Fibroblast of gingiva (primary cell): ENCODE measurements around the gene USB1.
A peak's percentile ranks its signal among the peaks of the same experiment; 100 is the strongest.

ENCODE experiments used
- DNase-seq: peaks from one replicate; pipeline ENCODE4 v3.0.0-alpha.2; 2011; ENCODE audit warnings: low read depth

USB1 gene

DNA sequence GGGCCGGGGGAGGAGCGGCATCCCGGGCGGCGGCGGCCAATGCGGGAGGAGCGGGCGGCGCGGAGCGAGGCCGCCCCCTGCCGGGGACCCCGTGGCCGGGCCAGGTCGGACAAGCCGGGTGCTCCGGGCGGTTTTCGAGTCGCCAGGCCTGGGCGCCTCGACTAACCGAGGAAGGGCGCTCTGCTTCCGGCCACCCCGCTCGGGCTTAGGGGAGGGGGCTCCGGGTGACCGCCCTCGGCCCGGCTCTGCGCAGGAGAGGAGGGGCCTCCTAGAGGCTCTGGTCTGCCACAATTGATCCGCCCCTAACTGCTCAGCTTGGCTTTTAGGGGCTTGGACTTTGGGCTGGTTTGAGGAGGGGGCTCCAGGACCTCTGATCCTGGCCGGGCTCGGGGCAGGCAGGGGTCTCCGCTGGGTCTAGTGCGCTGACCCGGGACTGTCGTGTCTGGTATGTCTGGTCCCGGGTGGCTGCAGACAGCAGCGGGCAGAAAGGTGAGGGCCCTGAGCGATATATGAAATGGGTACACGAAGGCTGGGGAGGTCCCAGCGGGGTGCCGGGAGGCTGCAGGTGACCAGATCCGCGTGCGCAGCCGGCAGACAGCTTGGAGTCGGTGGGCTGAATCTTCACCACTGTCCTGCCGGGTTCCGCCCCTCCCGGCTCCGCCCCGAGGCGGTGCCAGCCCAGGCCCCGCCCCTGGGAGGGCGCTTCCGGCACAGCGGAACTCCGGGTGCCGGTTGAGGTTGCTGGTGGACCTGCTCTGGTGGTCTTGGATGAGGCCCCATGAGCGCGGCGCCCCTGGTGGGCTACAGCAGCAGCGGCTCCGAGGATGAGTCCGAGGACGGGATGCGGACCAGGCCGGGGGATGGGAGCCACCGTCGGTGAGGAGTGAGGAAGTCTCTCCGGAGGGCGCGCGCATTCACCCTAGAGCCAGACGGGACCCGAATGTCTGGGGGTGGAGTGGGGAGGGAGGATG lies at the start of gene USB1:
USB1 (plus strand) TSS at position 702 of the 971 bp plus-strand sequence; CDS start at position 779, 77 bp downstream.
- peak; percentile 76 for DNase-seq

- DNase-seq: no peak
Measured at GRCh38 chr16:57952909-57953308, 48.3 kb upstream of the USB1 start.

DNA sequence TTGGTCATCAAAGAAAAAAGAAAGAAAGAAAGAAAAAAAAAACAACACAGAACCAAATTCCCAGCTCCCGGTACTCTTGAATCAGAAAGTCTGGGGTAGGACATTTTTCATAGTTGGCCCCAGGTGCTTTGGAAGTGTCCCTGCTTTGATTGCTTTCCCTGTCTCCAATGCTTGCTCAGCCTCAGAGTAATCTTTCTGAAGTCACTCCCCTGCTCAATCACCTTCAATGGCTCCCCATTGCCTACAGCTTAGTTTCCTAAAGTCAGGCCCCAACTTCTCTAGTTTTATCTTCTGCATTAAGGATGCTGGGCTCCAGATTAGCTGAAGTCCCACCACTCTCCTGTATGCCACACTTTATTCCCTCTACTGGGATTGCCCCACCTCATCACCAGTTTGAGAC lies 47.4 kb upstream of the USB1 start:
- no peak for DNase-seq

- DNase-seq: no peak
Measured at GRCh38 chr16:57955572-57956188, 45.5 kb upstream of the USB1 start.

DNA sequence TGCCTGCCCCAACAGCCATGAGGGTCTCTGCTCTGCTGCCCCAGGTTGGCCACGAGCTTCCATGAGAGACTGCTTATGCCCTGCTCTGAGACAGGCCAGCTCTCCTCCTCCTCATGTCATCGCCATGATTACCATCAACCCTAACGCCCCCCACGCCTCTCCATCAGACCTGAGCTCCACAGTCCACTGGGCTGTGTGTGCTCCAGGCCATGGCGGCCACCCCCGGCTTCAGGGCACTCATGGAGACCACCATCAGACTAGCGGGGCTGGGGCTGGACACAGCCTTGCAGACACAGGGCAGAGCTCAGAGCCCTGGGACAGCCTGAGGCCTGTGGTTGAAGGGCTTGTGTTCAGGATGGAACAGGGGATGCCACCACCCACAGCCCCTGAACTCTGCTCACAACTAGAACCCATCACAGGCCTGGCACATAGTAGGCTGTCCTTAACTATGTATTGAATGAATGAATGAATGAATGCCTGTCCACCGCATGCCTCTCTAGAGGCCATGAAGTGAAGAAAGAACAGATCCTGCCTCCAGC lies 44.9 kb upstream of the USB1 start:
- no peak for DNase-seq

- no peak for DNase-seq
Measured at GRCh38 chr16:57956924-57957672, 44.1 kb upstream of the USB1 start.

DNA sequence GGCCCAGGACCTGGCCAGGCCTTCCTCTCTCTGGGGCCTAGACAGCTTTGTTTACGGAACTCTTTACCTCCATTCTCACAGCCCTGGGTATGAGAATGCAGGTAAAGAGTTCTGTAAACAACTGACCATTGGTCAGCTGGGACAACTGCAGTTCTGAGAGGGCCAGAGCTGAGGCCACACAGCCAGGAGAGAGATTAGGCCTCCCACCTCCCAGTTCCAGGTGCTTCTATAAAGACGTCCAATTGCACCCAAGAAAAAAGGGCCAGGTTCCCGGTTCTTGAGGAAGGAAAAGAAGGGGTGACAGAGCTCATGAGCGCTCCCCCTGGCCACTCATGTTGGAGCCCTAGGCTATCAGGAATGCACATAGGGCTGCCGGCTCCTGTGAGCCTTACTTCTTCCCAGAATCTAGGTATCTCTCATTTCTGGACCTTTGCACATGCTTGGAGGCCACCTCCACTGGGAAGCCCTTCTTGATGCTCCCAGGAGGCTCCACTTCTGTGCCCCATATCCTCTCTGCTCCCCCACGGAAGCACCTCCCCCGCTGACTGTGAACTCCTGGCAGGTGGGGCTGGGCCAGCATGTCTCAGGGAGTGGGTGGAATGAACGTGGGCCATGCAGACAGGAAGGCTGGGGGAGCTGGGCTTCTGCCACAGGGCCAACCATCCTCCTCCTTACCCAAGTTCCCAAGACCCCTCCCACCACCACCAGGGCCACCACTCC lies 43.4 kb upstream of the USB1 start:
- no peak for DNase-seq

DNA sequence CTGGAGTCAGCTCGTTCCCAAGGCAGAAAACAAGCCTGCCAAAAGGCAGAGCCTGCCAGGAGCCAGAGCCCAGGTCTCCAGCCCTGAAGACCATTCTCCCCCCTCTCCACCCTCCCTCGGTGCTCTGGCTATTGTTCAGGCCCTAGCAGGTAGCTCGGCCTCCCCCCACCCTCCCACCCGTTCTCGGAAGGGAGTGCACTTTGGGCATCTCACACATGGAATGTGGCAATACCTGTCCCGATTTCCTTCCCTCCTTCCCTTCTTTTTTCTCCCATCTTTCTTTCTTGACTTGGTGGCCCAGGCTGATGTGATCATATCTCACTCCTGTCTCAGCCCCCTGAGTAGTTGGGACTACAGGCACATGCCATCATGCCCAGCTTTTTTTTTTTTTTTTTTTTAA lies 42.7 kb upstream of the USB1 start:
- DNase-seq: no peak

DNA sequence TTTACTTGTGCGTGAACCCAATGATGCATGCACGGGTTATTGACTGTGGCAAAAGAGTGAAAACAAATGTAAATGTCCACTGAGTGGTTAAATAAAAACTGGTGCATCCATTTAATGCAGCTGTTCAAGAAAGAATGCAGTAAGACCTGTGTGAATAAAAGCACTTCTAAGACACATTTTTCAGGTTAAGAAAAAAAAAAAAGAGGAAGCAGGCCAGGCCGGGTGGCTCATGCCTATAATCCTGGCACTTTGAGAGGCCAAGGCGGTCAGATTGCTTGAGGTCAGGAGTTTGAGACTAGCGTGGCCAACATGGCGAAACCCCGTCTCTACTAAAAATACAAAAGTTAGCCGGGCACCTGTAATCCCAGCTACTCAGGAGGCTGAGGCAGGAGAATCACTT lies 42.1 kb upstream of the USB1 start:
- DNase-seq: no peak

DNA sequence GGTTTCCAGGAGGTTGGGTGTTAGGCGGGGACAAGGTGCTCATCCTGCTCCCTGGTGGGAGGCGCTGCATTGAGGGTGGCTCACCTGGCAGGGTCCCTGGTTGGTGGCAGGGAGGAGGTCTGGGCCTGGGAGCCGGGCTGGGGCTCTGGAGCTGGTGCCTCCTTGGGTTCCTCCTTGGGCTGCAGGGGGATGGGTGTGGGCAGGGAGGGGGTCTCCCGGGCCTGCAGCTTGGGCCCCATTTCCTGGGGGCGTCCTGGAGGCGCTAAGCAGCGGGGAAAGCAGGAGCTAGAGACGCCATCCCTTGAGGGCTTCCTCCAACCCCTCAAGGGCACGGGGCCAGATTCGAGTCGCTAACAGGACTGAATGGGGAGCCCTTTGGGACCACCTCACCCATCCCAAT lies 41.4 kb upstream of the USB1 start:
- no peak for DNase-seq

DNA sequence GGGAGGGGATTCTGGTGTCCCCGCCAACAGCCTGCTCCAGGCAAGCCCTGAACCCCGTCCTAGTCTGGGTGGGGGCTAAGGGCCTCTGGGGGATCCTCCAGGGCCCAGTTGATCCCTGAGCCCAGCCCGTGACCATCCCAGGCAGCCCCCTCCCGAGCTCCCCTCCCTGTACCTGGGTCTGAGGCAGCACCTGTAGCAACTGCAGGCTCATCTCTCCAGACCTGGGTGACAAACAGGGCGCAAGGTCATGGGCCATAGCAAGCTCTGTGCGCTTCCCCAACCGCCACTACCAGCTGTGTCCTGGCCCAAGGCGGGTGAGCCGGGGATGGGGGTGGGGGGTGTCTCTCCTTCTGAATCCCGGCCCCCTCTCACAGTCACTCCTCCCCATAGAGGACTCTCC lies 40.9 kb upstream of the USB1 start:
- DNase-seq: no peak

GRCh38 chr16:57960826-57961472 lies 40.3 kb upstream of the USB1 start:
- DNase-seq: no peak

- no peak for DNase-seq
Measured at GRCh38 chr16:57961538-57961937, 39.7 kb upstream of the USB1 start.

- DNase-seq: no peak
Measured at GRCh38 chr16:57962046-57962445, 39.2 kb upstream of the USB1 start.

- no peak for DNase-seq
Measured at GRCh38 chr16:57962756-57963155, 38.5 kb upstream of the USB1 start.

- DNase-seq: no peak
Measured at GRCh38 chr16:57964157-57964700, 37.0 kb upstream of the USB1 start.

DNA sequence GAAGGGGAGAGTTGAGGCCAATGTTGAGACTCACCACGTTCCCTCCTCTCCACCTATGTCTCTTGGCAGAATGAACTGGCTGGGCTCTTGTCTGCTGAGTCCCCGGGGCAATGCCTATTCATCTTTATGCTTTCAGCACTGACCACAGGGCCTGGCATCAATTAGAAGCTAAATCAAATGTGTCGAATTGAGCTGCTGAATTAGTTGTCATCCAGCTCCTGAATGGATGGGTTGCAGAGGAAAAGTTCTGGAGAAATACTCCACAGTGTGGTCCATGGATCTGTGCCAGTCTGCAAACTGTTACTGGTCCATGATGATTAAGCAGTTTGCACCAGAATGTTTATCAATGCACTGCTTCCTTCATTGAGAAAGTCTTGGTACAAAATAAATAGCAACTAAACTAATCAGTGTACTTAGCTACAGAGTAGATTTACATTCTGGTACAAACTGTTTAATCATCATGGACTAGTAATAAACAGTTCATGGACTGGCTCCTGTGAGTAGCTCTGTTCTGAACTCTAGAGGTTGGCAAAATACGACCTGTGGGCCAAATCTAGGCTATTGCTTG lies 34.9 kb upstream of the USB1 start:
- peak; percentile 7 for DNase-seq

GRCh38 chr16:57966986-57967385 lies 34.2 kb upstream of the USB1 start:
- no peak for DNase-seq

DNA sequence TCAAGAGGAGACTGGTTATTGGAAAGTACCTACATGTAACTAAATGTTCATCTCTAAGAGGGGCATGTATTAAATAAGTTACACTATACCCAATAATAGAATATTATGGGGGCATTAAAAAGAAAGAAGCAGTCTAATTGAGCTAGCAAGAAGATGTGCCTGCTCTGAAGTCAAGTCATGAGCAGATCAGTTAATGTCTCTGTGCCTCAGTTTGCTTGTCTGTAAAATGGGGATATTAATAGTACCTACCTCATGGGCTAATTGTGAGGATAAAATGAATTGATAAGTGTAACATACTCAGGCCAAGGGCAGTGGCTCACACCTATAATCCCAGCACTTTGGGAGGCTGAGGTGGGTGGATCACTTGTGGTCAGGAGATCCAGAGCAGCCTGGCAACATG lies 33.3 kb upstream of the USB1 start:
- DNase-seq: no peak

DNA sequence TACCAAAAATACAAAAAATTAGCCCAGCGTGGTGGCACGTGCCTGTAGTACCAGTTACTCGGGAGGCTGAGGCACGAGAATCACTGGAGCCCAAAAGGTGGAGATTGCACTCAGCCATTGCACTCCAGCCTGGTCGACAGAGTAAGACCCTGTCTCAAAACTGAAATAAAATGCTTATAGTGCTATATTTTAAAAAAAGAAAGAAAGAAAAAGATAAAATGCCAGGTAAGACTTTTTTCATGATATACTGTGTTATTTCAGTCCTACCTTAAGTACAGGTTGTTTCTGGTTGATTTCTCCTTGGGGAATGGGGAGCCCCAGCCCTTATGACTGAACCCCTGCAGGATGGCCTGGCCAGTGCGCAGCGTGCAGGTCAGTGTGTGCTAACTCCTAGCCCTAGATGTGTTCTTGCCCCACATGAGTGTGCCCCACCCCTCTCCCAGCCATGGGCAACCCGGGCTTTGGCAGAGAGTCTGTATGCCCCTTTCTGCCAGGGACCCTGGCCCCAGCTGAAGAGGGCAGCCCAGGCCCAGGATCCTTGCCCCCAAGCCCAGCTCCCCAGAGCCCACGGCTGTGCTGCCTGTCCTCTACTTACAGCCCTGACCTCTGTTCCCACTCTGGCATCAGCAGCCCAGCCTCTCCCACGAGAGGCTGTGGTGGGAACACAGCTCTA lies 31.6 kb upstream of the USB1 start:
- DNase-seq: no peak
